ENCODE data around the gene ACTG2.

ACTG2 gene

GRCh38 chr2:73913414-73914054, 20.7 kb downstream of the ACTG2 start:
- no peak for TF ChIP-seq CTCF (IDR thresholded peaks at IDR 0.05; ENCODE audit: low read depth, low read length, missing control alignments)
- H3K4me3 ChIP-seq (replicated peaks; ENCODE audit: low read depth, low read length), result no peak overlapping the region
- no peak for DNase-seq (ENCODE audit: extremely low read depth, low read depth)

GRCh38 chr2:73914667-73915066, 21.9 kb downstream of the ACTG2 start:
- no peak for TF ChIP-seq CTCF (IDR thresholded peaks at IDR 0.05; ENCODE audit: low read depth, low read length, missing control alignments)
- H3K4me3 ChIP-seq (replicated peaks; ENCODE audit: low read depth, low read length), result no peak overlapping the region
- no peak for DNase-seq (ENCODE audit: extremely low read depth, low read depth)

- H3K4me3 ChIP-seq (replicated peaks; ENCODE audit: low read depth, low read length), result no peak overlapping the region
- TF ChIP-seq CTCF (IDR thresholded peaks at IDR 0.05; ENCODE audit: low read depth, low read length, missing control alignments), result no peak
- DNase-seq (ENCODE audit: extremely low read depth, low read depth), result no peak
These were observed 22.7 kb downstream of the ACTG2 start for GRCh38 chr2:73915437-73915993.

- TF ChIP-seq CTCF (IDR thresholded peaks at IDR 0.05; ENCODE audit: low read depth, low read length, missing control alignments), result no peak
- H3K4me3 ChIP-seq (replicated peaks; ENCODE audit: low read depth, low read length), result no peak overlapping the region
- DNase-seq (ENCODE audit: extremely low read depth, low read depth), result no peak
These were observed 23.9 kb downstream of the ACTG2 start for GRCh38 chr2:73916666-73917065.

- H3K4me3 ChIP-seq (replicated peaks; ENCODE audit: low read depth, low read length), result no peak overlapping the region
- DNase-seq (ENCODE audit: extremely low read depth, low read depth), result no peak
- no peak for TF ChIP-seq CTCF (IDR thresholded peaks at IDR 0.05; ENCODE audit: low read depth, low read length, missing control alignments)
These were observed 24.5 kb downstream of the ACTG2 start for GRCh38 chr2:73917296-73917695.

- no peak for DNase-seq (ENCODE audit: extremely low read depth, low read depth)
- H3K4me3 ChIP-seq (replicated peaks; ENCODE audit: low read depth, low read length), result no peak overlapping the region
- no peak for TF ChIP-seq CTCF (IDR thresholded peaks at IDR 0.05; ENCODE audit: low read depth, low read length, missing control alignments)
These were observed 24.9 kb downstream of the ACTG2 start for GRCh38 chr2:73917696-73918207.
